Natural killer cell (primary cell): ENCODE results near the gene ERCC3. TPM values are rescaled to one million over a fixed set of nuclear protein-coding genes. Genes with fewer than 3 reads are reported as not detected.

Experiments
- ATAC-seq, 3 donors: fragments of 150-1000 bp in 2 of 3; fragments of 200-7000 bp in 1 of 3; cut with Tn5 transposase; 1 replicate in 1 of 3; 2 replicates in 2 of 3; pipeline ENCODE4 v1.10.0; 2021; ENCODE audit warnings: mild to moderate bottlenecking in 2 of 3, moderate library complexity in 2 of 3
- DNase-seq, 2 donors: peaks; one replicate each; pipeline versions ENCODE4 v3.0.0 to v3.0.0-alpha.2; 2013 to 2021; ENCODE audit warnings: mixed read lengths in 1 of 2
- H3K27ac ChIP-seq: one replicate; pipeline ENCODE4 v1.5.1; 2013; ENCODE audit warnings: mild to moderate bottlenecking, low read length
- H3K27me3 ChIP-seq: one replicate; pipeline ENCODE4 v1.6.1; 2013; ENCODE audit warnings: low read length; ENCODE audit not compliant: control insufficient read depth, insufficient read depth
- H3K36me3 ChIP-seq: one replicate; pipeline ENCODE4 v1.6.1; 2013; ENCODE audit warnings: low read length; ENCODE audit not compliant: control insufficient read depth, insufficient read depth
- H3K4me1 ChIP-seq: one replicate; pipeline ENCODE4 v1.6.1; 2013; ENCODE audit warnings: low read length; ENCODE audit not compliant: control insufficient read depth, insufficient read depth
- H3K4me3 ChIP-seq: one replicate; pipeline ENCODE4 v1.5.1; 2013; ENCODE audit warnings: low read length
- H3K9me3 ChIP-seq: one replicate; pipeline ENCODE4 v1.6.1; 2013; ENCODE audit warnings: low read length; ENCODE audit not compliant: control insufficient read depth, insufficient read depth
- H3K27ac Mint-ChIP-seq, 2 donors: one replicate each; pipeline ENCODE4 v1.8.0; 2022; ENCODE audit warnings: mild to moderate bottlenecking in 2 of 2, mixed read lengths in 2 of 2, moderate library complexity in 1 of 2
- H3K27me3 Mint-ChIP-seq, 2 donors: one replicate each; pipeline ENCODE4 v1.8.0; 2022; ENCODE audit warnings: low read depth in 2 of 2, mixed read lengths in 2 of 2
- H3K36me3 Mint-ChIP-seq: one replicate; pipeline ENCODE4 v1.8.0; 2022; ENCODE audit warnings: mixed read lengths
- H3K4me1 Mint-ChIP-seq, 2 donors: one replicate each; pipeline ENCODE4 v1.8.0; 2022; ENCODE audit warnings: mixed read lengths in 2 of 2
- H3K4me3 Mint-ChIP-seq: one replicate; pipeline ENCODE4 v1.8.0; 2022; ENCODE audit warnings: mild to moderate bottlenecking, moderate library complexity, mixed read lengths
- H3K9me3 Mint-ChIP-seq, 2 donors: one replicate each; pipeline ENCODE4 v1.8.0; 2022; ENCODE audit warnings: mixed read lengths in 2 of 2
- CTCF ChIP-seq: fragments of 200-600 bp; IDR thresholded peaks from one replicate; pipeline ENCODE4 v1.8.0; 2022; ENCODE audit warnings: antibody characterized with exemption
- WGBS: methylation state at CpG from one replicate; pipeline ENCODE4 v1.1.7; 2013; ENCODE audit warnings: missing lambda C conversion rate; ENCODE audit not compliant: insufficient coverage; 5-methylcytosine and 5-hydroxymethylcytosine counted together
- intact Hi-C: fragments of 100-400 bp; cut with micrococcal nuclease; formaldehyde crosslinking; loops from one replicate; pipeline ENCODE4 v1.14.2; 2022
- total RNA-seq, 4 donors: library from RNA; stranded (reverse); fragments of 120-200 nt in 1 of 4; gene quantifications; one replicate each; pipeline versions ENCODE4 v1.2.3 to v1.2.4, GENCODE V29; 2013 to 2022

The ERCC3 gene
- total RNA-seq, 3 donors from 2014 or later (not counting 1 experiment from before 2014, with no cell fraction given): 56.3 to 70.0 (median 61.7) TPM

- Histone ChIP-seq H3K4me3 (no peak overlapping the region), H3K9me3 (no peaks in the 10 kb centered on the region), H3K36me3 (peaks cover 73% of the 10 kb centered on the region), H3K4me1 (no peaks in the 10 kb centered on the region), H3K27ac (no peak overlapping the region), H3K27me3 (no peaks in the 10 kb centered on the region)
- no peak overlapping the region for H3K4me3 Mint-ChIP-seq
- no peaks in the 10 kb centered on the region for H3K9me3 Mint-ChIP-seq
- DNase-seq (no peak), ATAC-seq (no peak)
- intact Hi-C loops: no loop called here
- no peaks in the 10 kb centered on the region for H3K4me1 Mint-ChIP-seq
- H3K27ac Mint-ChIP-seq: no peak overlapping the region
- peaks cover 7% of the 10 kb centered on the region for H3K36me3 Mint-ChIP-seq
- H3K27me3 Mint-ChIP-seq: no peaks in the 10 kb centered on the region
- TF ChIP-seq CTCF: no peak
- 94% methylated on average over 5 of the region's 7 CpGs for WGBS
Observed at GRCh38 chr2:127314193-127314988, 20.4 kb upstream of the ERCC3 start.

GRCh38 chr2:127313406-127313805 lies 19.5 kb upstream of the ERCC3 start:
- Histone ChIP-seq H3K36me3 (peaks cover 72% of the 10 kb centered on the region), H3K4me3 (no peak overlapping the region), H3K4me1 (no peaks in the 10 kb centered on the region), H3K27ac (no peak overlapping the region), H3K27me3 (no peaks in the 10 kb centered on the region), H3K9me3 (no peaks in the 10 kb centered on the region)
- no peaks in the 10 kb centered on the region for H3K27me3 Mint-ChIP-seq
- no peaks in the 10 kb centered on the region for H3K4me1 Mint-ChIP-seq
- H3K36me3 Mint-ChIP-seq: peaks cover 2% of the 10 kb centered on the region
- intact Hi-C loops: no loop called here
- H3K27ac Mint-ChIP-seq: no peak overlapping the region
- DNase-seq: no peak
- no peak for ATAC-seq
- no peak for TF ChIP-seq CTCF
- H3K9me3 Mint-ChIP-seq: no peaks in the 10 kb centered on the region
- WGBS: 41% methylated on average over 3 of the region's 3 CpGs
- H3K4me3 Mint-ChIP-seq: no peak overlapping the region

GRCh38 chr2:127310980-127311379 lies 17.0 kb upstream of the ERCC3 start:
- Histone ChIP-seq H3K27ac (no peak overlapping the region), H3K4me1 (no peaks in the 10 kb centered on the region), H3K36me3 (peaks cover 69% of the 10 kb centered on the region), H3K27me3 (no peaks in the 10 kb centered on the region), H3K4me3 (no peak overlapping the region), H3K9me3 (no peaks in the 10 kb centered on the region)
- Mint-ChIP-seq H3K4me3 (no peak overlapping the region), H3K4me1 (no peaks in the 10 kb centered on the region), H3K27ac (no peak overlapping the region), H3K27me3 (no peaks in the 10 kb centered on the region), H3K36me3 (peaks cover 6% of the 10 kb centered on the region), H3K9me3 (no peaks in the 10 kb centered on the region)
- WGBS: 100% methylated on average over 2 of the region's 3 CpGs
- no peak for TF ChIP-seq CTCF
- intact Hi-C loops: no loop called here
- DNase-seq: no peak
- ATAC-seq: no peak

- Histone ChIP-seq H3K27ac (no peak overlapping the region), H3K9me3 (no peaks in the 10 kb centered on the region), H3K4me1 (no peaks in the 10 kb centered on the region), H3K36me3 (peaks cover 62% of the 10 kb centered on the region), H3K4me3 (no peak overlapping the region), H3K27me3 (no peaks in the 10 kb centered on the region)
- Mint-ChIP-seq H3K27me3 (no peaks in the 10 kb centered on the region), H3K9me3 (no peaks in the 10 kb centered on the region), H3K4me1 (no peaks in the 10 kb centered on the region), H3K36me3 (peaks cover 10% of the 10 kb centered on the region), H3K4me3 (no peak overlapping the region), H3K27ac (no peak overlapping the region)
- DNase-seq (no peak), ATAC-seq (no peak)
- WGBS: 97% methylated on average over 4 of the region's 4 CpGs
- intact Hi-C loops: no loop called here
- TF ChIP-seq CTCF: no peak
Observed at GRCh38 chr2:127309468-127309867, 15.5 kb upstream of the ERCC3 start.
